HAP-1 (cell line): ENCODE data around the gene ROCK1.
"Not testable (repeated sequence)": the region's sequence is repeated elsewhere in the genome, so short reads cannot be mapped to it uniquely, and the experiment has no call there.

Experiments used
- DNase-seq, 2 experiments: peaks; one replicate each; pipeline ENCODE4 v3.0.0-alpha.2; 2016 to 2020; ENCODE audit warnings: low spot score in 2 of 2
- H3K27me3 ChIP-seq: fragments of 250-450 bp; sonication (Bioruptor Pico); 2 replicates; pipeline ENCODE4 v1.5.1; 2020; ENCODE audit warnings: low read depth, mild to moderate bottlenecking, moderate library complexity
- H3K36me3 ChIP-seq: fragments of 250-450 bp; sonication (Bioruptor Pico); replicated peaks from 2 replicates; pipeline ENCODE4 v1.5.1; 2020; ENCODE audit warnings: mild to moderate bottlenecking
- H3K4me1 ChIP-seq: fragments of 250-450 bp; sonication (Bioruptor Pico); 2 replicates; pipeline ENCODE4 v1.5.1; 2020; ENCODE audit warnings: mild to moderate bottlenecking
- H3K4me3 ChIP-seq: fragments of 250-450 bp; sonication (Bioruptor Pico); 2 replicates; pipeline ENCODE4 v1.5.1; 2020; ENCODE audit warnings: mild to moderate bottlenecking, moderate library complexity
- H3K9me3 ChIP-seq: fragments of 250-450 bp; sonication (Bioruptor Pico); 2 replicates; pipeline ENCODE4 v1.5.1; 2020; ENCODE audit warnings: mild to moderate bottlenecking, moderate library complexity
- in situ Hi-C: fragments of 300-500 bp; cut with MboI; formaldehyde crosslinking; loops from 3 replicates; pipeline ENCODE4 v1.14.3; 2020; ENCODE audit warnings: low sequenced_read_pairs, inconsistent platforms, mixed read lengths

The ROCK1 gene

GRCh38 chr18:21056545-21056944, 55.1 kb downstream of the ROCK1 start:
- H3K4me3 ChIP-seq: no peak overlapping the region
- in situ Hi-C loops: no loop called here
- DNase-seq: no peak
- H3K27me3 ChIP-seq: no peaks in the 10 kb centered on the region
- H3K9me3 ChIP-seq: no peaks in the 10 kb centered on the region
- no peaks in the 10 kb centered on the region for H3K4me1 ChIP-seq
- no peaks in the 10 kb centered on the region for H3K36me3 ChIP-seq

GRCh38 chr18:21054252-21054821, 57.3 kb downstream of the ROCK1 start:
- no peak overlapping the region for H3K4me3 ChIP-seq
- no peaks in the 10 kb centered on the region for H3K4me1 ChIP-seq
- in situ Hi-C loops: no loop called here
- no peaks in the 10 kb centered on the region for H3K36me3 ChIP-seq
- DNase-seq: no peak
- no peaks in the 10 kb centered on the region for H3K27me3 ChIP-seq
- H3K9me3 ChIP-seq: no peaks in the 10 kb centered on the region

- H3K4me3 ChIP-seq: no peak overlapping the region
- no peaks in the 10 kb centered on the region for H3K4me1 ChIP-seq
- no peaks in the 10 kb centered on the region for H3K9me3 ChIP-seq
- no peaks in the 10 kb centered on the region for H3K27me3 ChIP-seq
- in situ Hi-C loops: no loop called here
- H3K36me3 ChIP-seq: no peaks in the 10 kb centered on the region
- no peak for DNase-seq
These were observed 58.5 kb downstream of the ROCK1 start for GRCh38 chr18:21053127-21053526.

- Histone ChIP-seq H3K9me3 (no peaks in the 10 kb centered on the region), H3K27me3 (no peaks in the 10 kb centered on the region), H3K4me3 (no peak overlapping the region), H3K36me3 (no peaks in the 10 kb centered on the region), H3K4me1 (no peaks in the 10 kb centered on the region)
- in situ Hi-C loops: no loop called here
- no peak for DNase-seq
These were observed 59.2 kb downstream of the ROCK1 start for GRCh38 chr18:21052385-21052784.

- H3K36me3 ChIP-seq: no peaks in the 10 kb centered on the region
- no peaks in the 10 kb centered on the region for H3K4me1 ChIP-seq
- no peak for DNase-seq
- no peaks in the 10 kb centered on the region for H3K27me3 ChIP-seq
- H3K4me3 ChIP-seq: no peak overlapping the region
- H3K9me3 ChIP-seq: no peaks in the 10 kb centered on the region
- in situ Hi-C loops: no loop called here
These were observed 60.0 kb downstream of the ROCK1 start for GRCh38 chr18:21051620-21052019.

- Histone ChIP-seq H3K9me3 (no peaks in the 10 kb centered on the region), H3K36me3 (no peaks in the 10 kb centered on the region), H3K27me3 (no peaks in the 10 kb centered on the region), H3K4me1 (no peaks in the 10 kb centered on the region), H3K4me3 (no peak overlapping the region)
- in situ Hi-C loops: no loop called here
- DNase-seq: no peak
These were observed 62.3 kb downstream of the ROCK1 start for GRCh38 chr18:21049306-21049705.

- Histone ChIP-seq H3K9me3 (no peaks in the 10 kb centered on the region), H3K27me3 (no peaks in the 10 kb centered on the region), H3K4me3 (no peak overlapping the region), H3K36me3 (no peaks in the 10 kb centered on the region; the same call in 1 of the 2 replicates), H3K4me1 (no peaks in the 10 kb centered on the region)
- no peak for DNase-seq
- in situ Hi-C loops: no loop called here
These were observed 64.5 kb downstream of the ROCK1 start for GRCh38 chr18:21047126-21047525.

- DNase-seq: no peak
- H3K9me3 ChIP-seq: no peaks in the 10 kb centered on the region
- H3K36me3 ChIP-seq: no peaks in the 10 kb centered on the region; the same call in 1 of the 2 replicates
- in situ Hi-C loops: no loop called here
- no peaks in the 10 kb centered on the region for H3K27me3 ChIP-seq
- no peaks in the 10 kb centered on the region for H3K4me1 ChIP-seq
- no peak overlapping the region for H3K4me3 ChIP-seq
These were observed 71.1 kb downstream of the ROCK1 start for GRCh38 chr18:21040466-21040865.

- DNase-seq: no peak
- Histone ChIP-seq H3K36me3 (no peaks in the 10 kb centered on the region), H3K9me3 (no peaks in the 10 kb centered on the region), H3K4me3 (no peak overlapping the region), H3K4me1 (no peaks in the 10 kb centered on the region), H3K27me3 (no peaks in the 10 kb centered on the region)
- in situ Hi-C loops: no loop called here
These were observed 73.4 kb downstream of the ROCK1 start for GRCh38 chr18:21038201-21038600.

GRCh38 chr18:21031845-21032244, 79.8 kb downstream of the ROCK1 start:
- in situ Hi-C loops: loop anchor here (5.0 kb wide), 1 partner anchor 35 kb away; no protein-coding TSS in a partner anchor
- DNase-seq: no peak
- H3K9me3 ChIP-seq: 0 out of 2 replicates have a peak, but pooled peaks cover 5% of the 10 kb centered on the region
- no peak overlapping the region for H3K4me3 ChIP-seq
- no peaks in the 10 kb centered on the region for H3K27me3 ChIP-seq
- no peaks in the 10 kb centered on the region for H3K4me1 ChIP-seq
- peaks cover 5% of the 10 kb centered on the region for H3K36me3 ChIP-seq

GRCh38 chr18:21018257-21018656, 93.4 kb downstream of the ROCK1 start:
- in situ Hi-C loops, H3K4me1 ChIP-seq, DNase-seq, H3K27me3 ChIP-seq, H3K36me3 ChIP-seq, H3K4me3 ChIP-seq, H3K9me3 ChIP-seq: not testable (repeated sequence)

GRCh38 chr18:21012308-21012707, 99.3 kb downstream of the ROCK1 start:
- Histone ChIP-seq H3K4me1 (peaks cover 11% of the 10 kb centered on the region), H3K27me3 (no peaks in the 10 kb centered on the region), H3K4me3 (no peak overlapping the region), H3K9me3 (peaks cover 7% of the 10 kb centered on the region), H3K36me3 (peaks cover 23% of the 10 kb centered on the region)
- no peak for DNase-seq
- in situ Hi-C loops: no loop called here

GRCh38 chr18:21004726-21005125, 106.9 kb downstream of the ROCK1 start:
- Histone ChIP-seq H3K4me3 (no peak overlapping the region), H3K36me3 (peaks cover 14% of the 10 kb centered on the region), H3K27me3 (no peaks in the 10 kb centered on the region), H3K4me1 (0 out of 2 replicates have a peak, but pooled peaks cover 3% of the 10 kb centered on the region), H3K9me3 (no peaks in the 10 kb centered on the region)
- in situ Hi-C loops: no loop called here
- no peak for DNase-seq

- Histone ChIP-seq H3K36me3 (no peaks in the 10 kb centered on the region; the same call in 1 of the 2 replicates), H3K27me3 (no peaks in the 10 kb centered on the region), H3K4me1 (0 out of 2 replicates have a peak, but pooled peaks cover 3% of the 10 kb centered on the region), H3K9me3 (no peaks in the 10 kb centered on the region), H3K4me3 (no peak overlapping the region)
- in situ Hi-C loops: no loop called here
- no peak for DNase-seq
These were observed 110.9 kb downstream of the ROCK1 start for GRCh38 chr18:21000667-21001066.

- no peak for DNase-seq
- Histone ChIP-seq H3K4me1 (no peaks in the 10 kb centered on the region), H3K9me3 (no peaks in the 10 kb centered on the region), H3K36me3 (no peaks in the 10 kb centered on the region), H3K4me3 (no peak overlapping the region), H3K27me3 (no peaks in the 10 kb centered on the region)
- in situ Hi-C loops: loop anchor here (5.0 kb wide), 1 partner anchor 35 kb away; no protein-coding TSS in a partner anchor
These were observed 114.2 kb downstream of the ROCK1 start for GRCh38 chr18:20997371-20997770.
